Vagina (tissue), 2 donors: ENCODE results near the gene SLCO6A1. TPM values are rescaled to one million over a fixed set of nuclear protein-coding genes. Genes with fewer than 3 reads are reported as not detected.

Source experiments
- DNase-seq, 2 donors: peaks; one replicate each; pipeline ENCODE4 v3.0.0-alpha.2; 2017; ENCODE audit errors: extremely low spot score in 2 of 2
- H3K27ac ChIP-seq: fragments of 200-600 bp; sonication (generic); one replicate; pipeline ENCODE4 v1.5.1; 2019
- H3K27me3 ChIP-seq: fragments of 200-600 bp; sonication (generic); one replicate; pipeline ENCODE4 v1.5.1; 2019
- H3K36me3 ChIP-seq, 2 donors: fragments of 200-600 bp; sonication (generic); one replicate each; pipeline ENCODE4 v1.5.1; 2017 to 2019
- H3K4me1 ChIP-seq: fragments of 200-600 bp; sonication (generic); one replicate; pipeline ENCODE4 v1.5.1; 2019
- H3K4me3 ChIP-seq, 2 donors: fragments of 200-600 bp; sonication (generic); 1 replicate in 1 of 2; 2 replicates in 1 of 2; pipeline ENCODE4 v1.5.1; 2016 to 2019
- H3K9me3 ChIP-seq: fragments of 200-600 bp; sonication (generic); one replicate; pipeline ENCODE4 v1.5.1; 2019
- CTCF ChIP-seq, 3 experiments: fragments of 450-650 bp in 2 of 3; fragments of 200-600 bp in 1 of 3; sonication (generic) in 1 of 3; IDR thresholded peaks; one replicate each; pipeline ENCODE4 v1.5.1; 2017 to 2019; ENCODE audit warnings: antibody characterized with exemption in 3 of 3, mild to moderate bottlenecking in 2 of 3, moderate library complexity in 2 of 3
- POLR2A ChIP-seq, 2 donors: fragments of 450-650 bp; IDR thresholded peaks; one replicate each; pipeline ENCODE4 v1.6.1; 2017; ENCODE audit warnings: antibody characterized with exemption in 2 of 2, mild to moderate bottlenecking in 2 of 2, moderate library complexity in 2 of 2
- POLR2AphosphoS5 ChIP-seq, 2 donors: sonication (generic); formaldehyde crosslinking; IDR thresholded peaks; one replicate each; pipeline ENCODE4 v1.9.0; 2017; ENCODE audit warnings: antibody characterized with exemption in 2 of 2, mild to moderate bottlenecking in 2 of 2, low read depth in 1 of 2; ENCODE audit not compliant: insufficient read depth in 1 of 2
- intact Hi-C: fragments of 100-400 bp; cut with DNase I; formaldehyde crosslinking; loops from one replicate; pipeline ENCODE4 v1.15.1; 2023
- total RNA-seq: library from RNA; depleted of rRNA; stranded (reverse); fragments of >200 nt; gene quantifications from one replicate; pipeline ENCODE4 v1.2.3, GENCODE V29; 2016

The SLCO6A1 gene
- total RNA-seq, 1 donor from 2014 or later, result not detected

- Histone ChIP-seq H3K9me3 (no peaks in the 10 kb centered on the region), H3K4me1 (no peaks in the 10 kb centered on the region), H3K4me3 (no peak overlapping the region), H3K27me3 (no peaks in the 10 kb centered on the region), H3K36me3 (no peaks in the 10 kb centered on the region), H3K27ac (no peak overlapping the region)
- no peak for TF ChIP-seq POLR2A (IDR thresholded peaks at IDR 0.05)
- no peak for TF ChIP-seq POLR2AphosphoS5 (IDR thresholded peaks at IDR 0.05; ENCODE audit: insufficient read depth in 1 of 2, low read depth in 1 of 2)
- TF ChIP-seq CTCF (IDR thresholded peaks at IDR 0.05), result no peak
- intact Hi-C loops, result no loop called here
- DNase-seq, result no peak
These were observed 80.3 kb downstream of the SLCO6A1 start for GRCh38 chr5:102418531-102418930.

DNA sequence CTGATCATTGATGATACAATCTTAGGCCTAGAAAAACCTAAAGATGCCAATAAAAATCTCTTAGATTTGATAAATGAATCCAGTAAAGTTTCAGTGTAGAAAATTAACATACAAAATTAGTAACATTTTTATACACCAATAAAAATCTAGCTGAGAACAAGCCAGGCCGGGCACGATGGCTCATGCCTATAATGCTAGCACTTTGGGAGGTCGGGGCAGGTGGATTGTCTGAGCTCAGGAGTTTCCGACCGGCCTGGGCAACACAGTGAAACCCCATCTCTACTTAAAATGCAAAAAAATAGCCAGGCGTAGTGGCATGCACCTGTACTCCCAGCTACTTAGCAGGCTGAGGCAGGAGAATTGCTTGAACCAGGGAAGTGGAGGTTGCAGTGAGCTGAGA, 84.4 kb downstream of the SLCO6A1 start:
- no peaks in the 10 kb centered on the region for H3K9me3 ChIP-seq
- H3K36me3 ChIP-seq, result no peaks in the 10 kb centered on the region
- TF ChIP-seq POLR2AphosphoS5 (IDR thresholded peaks at IDR 0.05; ENCODE audit: insufficient read depth in 1 of 2, low read depth in 1 of 2), result no peak
- no peak for TF ChIP-seq POLR2A (IDR thresholded peaks at IDR 0.05)
- no peak for TF ChIP-seq CTCF (IDR thresholded peaks at IDR 0.05)
- H3K4me1 ChIP-seq, result no peaks in the 10 kb centered on the region
- no peak overlapping the region for H3K27ac ChIP-seq
- intact Hi-C loops, result no loop called here
- H3K27me3 ChIP-seq, result no peaks in the 10 kb centered on the region
- no peak for DNase-seq
- H3K4me3 ChIP-seq, result no peak overlapping the region

- intact Hi-C loops, result no loop called here
- H3K4me3 ChIP-seq, result no peak overlapping the region
- no peaks in the 10 kb centered on the region for H3K9me3 ChIP-seq
- DNase-seq, result no peak
- TF ChIP-seq CTCF (IDR thresholded peaks at IDR 0.05), result no peak
- TF ChIP-seq POLR2A (IDR thresholded peaks at IDR 0.05), result no peak
- no peak for TF ChIP-seq POLR2AphosphoS5 (IDR thresholded peaks at IDR 0.05; ENCODE audit: insufficient read depth in 1 of 2, low read depth in 1 of 2)
- no peak overlapping the region for H3K27ac ChIP-seq
- no peaks in the 10 kb centered on the region for H3K36me3 ChIP-seq
- H3K27me3 ChIP-seq, result no peaks in the 10 kb centered on the region
- no peaks in the 10 kb centered on the region for H3K4me1 ChIP-seq
These were observed 110.6 kb downstream of the SLCO6A1 start for GRCh38 chr5:102388235-102388634.

DNA sequence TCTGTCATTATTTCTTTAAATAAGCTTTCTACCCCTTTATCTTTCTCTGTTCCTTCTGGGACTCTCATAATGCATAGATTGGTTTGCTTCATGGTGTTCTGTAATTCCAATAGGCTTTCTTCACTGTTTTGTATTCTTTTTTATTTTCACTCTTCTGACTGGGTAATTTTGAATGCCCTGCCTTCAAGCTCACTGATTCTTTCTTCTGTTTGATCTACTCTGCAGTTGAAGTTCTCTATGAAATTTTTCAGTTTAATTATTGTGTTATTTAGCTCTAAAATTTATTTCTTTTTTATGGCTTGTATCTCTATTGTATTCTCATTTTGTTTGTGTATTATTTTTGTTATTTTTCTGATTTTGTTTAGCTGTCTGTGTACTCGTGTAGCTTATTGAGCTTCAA, 113.4 kb downstream of the SLCO6A1 start:
- no peaks in the 10 kb centered on the region for H3K36me3 ChIP-seq
- intact Hi-C loops, result no loop called here
- H3K27ac ChIP-seq, result no peak overlapping the region
- no peaks in the 10 kb centered on the region for H3K4me1 ChIP-seq
- H3K4me3 ChIP-seq, result no peak overlapping the region
- no peaks in the 10 kb centered on the region for H3K27me3 ChIP-seq
- TF ChIP-seq POLR2AphosphoS5 (IDR thresholded peaks at IDR 0.05; ENCODE audit: insufficient read depth in 1 of 2, low read depth in 1 of 2) (no peak), CTCF (IDR thresholded peaks at IDR 0.05) (no peak), POLR2A (IDR thresholded peaks at IDR 0.05) (no peak)
- no peaks in the 10 kb centered on the region for H3K9me3 ChIP-seq
- DNase-seq, result no peak

- intact Hi-C loops, result no loop called here
- H3K4me3 ChIP-seq, result no peak overlapping the region
- H3K27me3 ChIP-seq, result no peaks in the 10 kb centered on the region
- H3K27ac ChIP-seq, result no peak overlapping the region
- H3K36me3 ChIP-seq, result no peaks in the 10 kb centered on the region
- no peaks in the 10 kb centered on the region for H3K9me3 ChIP-seq
- TF ChIP-seq CTCF (IDR thresholded peaks at IDR 0.05), result no peak
- TF ChIP-seq POLR2A (IDR thresholded peaks at IDR 0.05), result no peak
- TF ChIP-seq POLR2AphosphoS5 (IDR thresholded peaks at IDR 0.05; ENCODE audit: insufficient read depth in 1 of 2, low read depth in 1 of 2), result no peak
- no peaks in the 10 kb centered on the region for H3K4me1 ChIP-seq
- no peak for DNase-seq
These were observed 118.6 kb downstream of the SLCO6A1 start for GRCh38 chr5:102380174-102380573.
